ENCODE results near the gene CD48.
"Not testable (repeated sequence)": the region's sequence is repeated elsewhere in the genome, so short reads cannot be mapped to it uniquely, and the experiment has no call there.

Gene CD48

GRCh38 chr1:160741612-160742348 is 30.2 kb upstream of the CD48 start:
- no peak for DNase-seq (ENCODE audit: low spot score)

- DNase-seq (ENCODE audit: low spot score) = no peak
These were observed 29.5 kb upstream of the CD48 start for GRCh38 chr1:160741092-160741501.

DNA sequence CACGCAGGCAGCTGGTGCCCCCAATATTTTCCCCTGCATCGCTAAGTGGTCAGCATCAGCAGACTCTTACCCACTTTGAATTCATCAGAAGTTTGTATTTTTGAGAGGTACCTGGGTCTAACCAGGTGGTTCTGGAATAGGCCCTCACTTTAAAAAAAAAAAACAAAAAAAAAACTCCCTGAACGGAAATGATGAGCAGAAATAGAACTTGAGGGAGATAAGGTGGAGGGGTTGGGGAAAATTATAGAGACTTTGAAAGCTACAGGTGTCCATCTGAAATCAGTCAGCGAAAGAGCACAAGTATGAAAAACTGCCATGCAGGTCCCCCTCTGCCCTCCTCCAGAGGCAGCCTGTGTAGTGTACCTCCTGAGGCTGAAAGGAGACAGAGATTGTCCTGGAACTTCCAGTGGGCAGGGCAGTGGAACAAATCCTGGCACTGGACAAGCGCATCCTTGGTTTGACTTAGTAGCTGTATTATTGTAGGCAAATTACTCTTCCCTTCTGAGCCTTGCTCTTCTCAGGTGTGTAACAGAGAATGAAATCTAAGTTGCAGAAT is 28.6 kb upstream of the CD48 start:
- DNase-seq (ENCODE audit: low spot score) = no peak

GRCh38 chr1:160739098-160739511 is 27.5 kb upstream of the CD48 start, which contains the start of gene SLAMF7:
TSS of gene SLAMF7 (plus strand) at chr1:160739247. CDS start at chr1:160739302, 55 bp downstream.
- no peak for DNase-seq (ENCODE audit: low spot score)

DNA sequence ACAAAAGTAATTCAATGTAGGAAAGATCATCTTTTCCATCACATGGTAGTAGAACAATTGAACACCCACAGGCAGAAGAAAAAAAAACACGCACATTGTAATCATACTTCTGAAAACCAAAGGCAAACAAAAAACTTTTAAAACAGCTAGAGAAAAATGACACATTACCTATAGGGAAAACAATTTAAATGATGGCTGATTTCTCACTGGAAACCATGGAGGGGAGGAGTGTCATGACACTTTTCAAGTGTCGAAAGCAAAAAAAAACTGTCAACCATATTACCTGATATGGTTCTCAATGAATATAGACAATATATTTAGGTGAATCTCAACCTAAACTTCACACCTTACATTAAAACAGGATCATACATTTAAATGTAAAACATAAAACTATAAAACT is 26.6 kb upstream of the CD48 start:
- no peak for DNase-seq (ENCODE audit: low spot score)

DNA sequence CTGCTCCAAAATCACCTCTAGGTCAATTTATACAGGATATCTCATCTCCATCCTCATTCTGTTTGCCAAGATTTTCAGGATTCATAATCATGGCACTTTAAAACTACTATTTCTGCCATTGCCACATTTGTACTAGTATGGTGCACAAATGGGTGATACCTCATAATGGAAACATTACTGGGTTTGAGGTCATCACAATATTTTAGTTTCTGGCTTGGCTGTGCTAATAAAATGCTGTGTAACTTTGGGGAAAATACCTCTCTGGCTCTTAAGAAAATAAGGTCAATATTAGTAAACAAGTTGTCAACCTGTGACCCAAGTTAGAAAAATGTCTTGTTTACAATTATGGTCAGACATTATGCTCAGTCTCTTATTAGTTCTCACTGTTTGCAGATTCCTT is 22.7 kb upstream of the CD48 start:
- no peak for DNase-seq (ENCODE audit: low spot score)

DNA sequence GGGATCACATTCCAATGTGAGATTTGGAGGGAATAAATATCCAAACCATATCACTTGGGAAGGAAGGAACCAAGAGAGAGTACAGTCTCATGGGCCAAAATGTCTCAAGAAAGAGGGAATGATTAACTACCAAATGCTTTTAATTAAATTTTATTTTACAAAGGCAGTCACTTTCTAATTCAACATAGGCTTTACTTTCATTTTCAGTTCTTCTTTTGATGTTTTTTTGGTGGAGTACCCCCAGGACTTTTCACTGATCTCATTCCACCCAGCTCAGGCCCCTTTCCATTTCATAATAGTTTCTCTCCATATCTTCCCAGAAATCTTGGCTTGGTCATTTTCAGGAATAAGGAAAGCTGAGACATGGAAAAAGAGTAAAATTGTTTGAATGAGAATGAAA is 22.3 kb upstream of the CD48 start:
- no peak for DNase-seq (ENCODE audit: low spot score)

- DNase-seq (ENCODE audit: low spot score) = no peak
These were observed 20.4 kb upstream of the CD48 start for GRCh38 chr1:160731990-160732389.

DNA sequence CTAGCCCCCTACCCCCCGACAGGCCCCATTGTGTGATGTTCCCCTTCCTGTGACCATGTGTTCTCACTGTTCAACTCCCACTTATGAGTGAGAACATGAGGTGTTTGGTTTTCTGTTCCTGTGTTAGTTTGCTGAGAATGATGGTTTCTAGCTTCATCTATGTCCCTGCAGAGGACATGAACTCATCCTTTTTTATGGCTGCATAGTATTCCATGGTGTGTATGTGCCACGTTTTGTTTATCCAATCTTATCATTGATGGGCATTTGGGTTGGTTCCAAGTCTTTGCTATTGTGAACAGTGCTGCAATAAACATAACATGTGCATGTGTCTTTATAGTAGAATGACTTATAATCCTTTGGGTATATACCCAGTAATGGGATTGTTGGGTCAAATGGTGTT is 19.9 kb upstream of the CD48 start:
- not testable (repeated sequence) for DNase-seq (ENCODE audit: low spot score)

GRCh38 chr1:160727316-160727640 is 15.7 kb upstream of the CD48 start:
- no peak for DNase-seq (ENCODE audit: low spot score)

GRCh38 chr1:160726498-160727315 is 15.1 kb upstream of the CD48 start:
- DNase-seq (ENCODE audit: low spot score) = peak; percentile 61

- no peak for DNase-seq (ENCODE audit: low spot score)
These were observed 14.5 kb upstream of the CD48 start for GRCh38 chr1:160726114-160726497.

GRCh38 chr1:160724465-160725242 is 13.0 kb upstream of the CD48 start:
- no peak for DNase-seq (ENCODE audit: low spot score)

DNA sequence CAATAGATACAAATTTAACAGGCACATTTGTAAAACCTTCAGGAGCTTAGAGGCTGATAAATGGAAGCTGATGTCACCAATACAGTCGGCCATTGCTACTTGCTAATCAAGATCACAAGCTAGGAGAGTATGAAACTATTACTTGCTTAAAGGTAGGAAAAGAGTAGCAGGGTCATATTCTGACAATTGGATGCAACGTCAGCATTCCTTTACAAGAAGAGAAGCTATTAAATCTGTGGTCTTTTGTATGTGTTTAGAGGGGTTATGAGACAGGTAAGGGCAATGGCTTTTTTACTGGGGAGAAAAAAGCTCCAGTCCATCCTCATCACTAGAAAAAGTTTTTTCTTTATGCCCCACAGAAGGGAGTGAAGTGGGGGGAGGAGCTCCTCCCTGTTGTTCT is 11.7 kb upstream of the CD48 start:
- no peak for DNase-seq (ENCODE audit: low spot score)

GRCh38 chr1:160722726-160723125 is 11.1 kb upstream of the CD48 start:
- DNase-seq (ENCODE audit: low spot score) = no peak

DNA sequence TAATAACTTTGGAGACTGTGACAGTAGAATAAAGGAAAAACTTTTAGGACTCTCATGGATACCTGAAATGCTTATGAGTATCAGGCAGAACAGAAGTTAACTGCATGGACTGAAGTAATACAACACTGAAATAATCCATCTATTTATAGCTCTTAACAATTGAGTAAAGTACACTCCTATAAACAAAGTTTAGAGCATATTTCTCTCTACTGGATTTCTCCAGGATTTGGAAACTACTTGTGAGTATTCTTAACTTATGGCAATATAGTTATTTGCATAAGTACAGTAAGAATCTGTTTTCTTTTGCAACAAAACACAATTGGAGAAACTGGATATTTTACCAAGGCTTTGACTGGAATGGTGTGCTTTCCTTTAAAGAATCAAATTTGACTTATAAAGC is 9.9 kb upstream of the CD48 start:
- no peak for DNase-seq (ENCODE audit: low spot score)

GRCh38 chr1:160720356-160721085 is 8.9 kb upstream of the CD48 start:
- no peak for DNase-seq (ENCODE audit: low spot score)

GRCh38 chr1:160718210-160718609 is 6.6 kb upstream of the CD48 start:
- no peak for DNase-seq (ENCODE audit: low spot score)

- no peak for DNase-seq (ENCODE audit: low spot score)
These were observed 5.7 kb upstream of the CD48 start for GRCh38 chr1:160717306-160717705.

GRCh38 chr1:160716013-160716412 is 4.4 kb upstream of the CD48 start:
- no peak for DNase-seq (ENCODE audit: low spot score)

GRCh38 chr1:160714034-160714648 is 2.5 kb upstream of the CD48 start:
- not testable (repeated sequence) for DNase-seq (ENCODE audit: low spot score)
